NCI-H2171 (cell line): Measurements from ENCODE around the gene SRSF12.
"Not testable (repeated sequence)": the region's sequence is repeated elsewhere in the genome, so short reads cannot be mapped to it uniquely, and the experiment has no call there.

Experiments
- DNase-seq: peaks from one replicate; lab custom pipeline; 2025; lab: John Stamatoyannopoulos, UW

Gene SRSF12

DNA sequence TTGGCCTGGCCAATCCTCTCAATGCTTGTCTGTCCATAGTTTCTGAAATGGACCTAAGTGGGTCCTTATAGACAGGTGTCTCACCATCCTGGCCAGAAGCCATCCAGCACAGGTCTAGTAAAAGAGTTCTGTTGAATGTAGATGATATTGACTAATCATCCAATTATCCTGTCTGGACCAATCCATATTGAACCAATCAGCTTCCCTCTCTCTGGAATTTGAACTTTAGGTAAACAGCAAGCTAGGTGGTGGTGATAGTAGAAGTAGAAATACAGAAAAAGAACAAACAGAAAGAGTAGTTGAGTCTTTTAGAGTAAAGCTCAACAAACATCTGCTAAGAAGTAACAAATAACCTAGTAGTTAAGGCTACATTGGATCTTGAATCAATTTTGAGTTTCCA, 46.8 kb downstream of the SRSF12 start:
- DNase-seq: no peak

DNA sequence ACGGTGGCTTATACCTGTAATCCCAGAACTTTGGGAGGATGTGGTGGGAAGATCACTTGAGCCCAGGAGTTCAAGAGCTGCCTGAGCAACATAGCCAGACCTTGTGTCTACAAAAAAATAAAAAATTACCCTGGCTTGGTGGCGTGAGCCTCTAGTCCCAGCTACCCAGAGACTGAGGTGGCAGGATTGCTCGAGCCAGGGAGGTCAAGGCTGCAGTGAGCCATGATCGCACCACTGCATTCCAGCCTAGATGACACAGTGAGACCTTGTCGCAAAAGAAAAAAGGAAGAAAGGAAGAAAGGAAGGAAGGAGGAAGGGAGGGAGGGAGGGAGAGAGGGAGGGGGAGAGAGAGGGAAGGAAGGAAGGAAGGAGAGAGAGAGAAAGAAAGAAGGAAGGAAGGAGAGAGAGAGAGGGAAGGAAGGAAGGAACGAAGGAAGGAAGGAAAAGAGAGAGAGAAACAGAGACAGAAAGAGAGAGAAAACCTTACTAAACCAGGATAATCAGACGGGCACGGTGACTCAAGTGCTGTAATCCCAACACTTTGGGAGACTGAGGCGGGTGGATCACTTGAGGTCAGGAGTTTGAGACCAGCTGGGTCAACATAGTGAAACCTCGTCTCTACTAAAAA, 48.2 kb downstream of the SRSF12 start:
- DNase-seq: no peak

DNA sequence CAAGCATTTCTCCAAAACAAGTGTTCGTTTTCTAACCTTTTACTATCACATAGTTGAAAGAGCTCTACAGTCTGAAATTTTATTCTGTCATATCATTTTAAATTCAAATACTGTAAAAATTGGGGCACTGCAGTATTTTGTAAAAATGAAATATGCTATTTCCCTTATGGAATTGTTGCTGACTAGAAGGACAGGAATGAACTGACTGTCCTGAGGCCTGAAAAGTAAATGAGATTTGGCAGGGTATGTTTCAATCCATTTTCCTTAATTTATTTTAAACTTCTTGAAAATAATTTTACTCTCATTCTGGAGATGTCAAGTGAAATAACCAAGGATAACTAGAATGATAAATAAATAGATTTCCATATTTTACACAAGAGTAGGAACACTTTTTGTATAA, 49.2 kb downstream of the SRSF12 start:
- no peak for DNase-seq

GRCh38 chr6:89067796-89068195, 50.1 kb downstream of the SRSF12 start:
- no peak for DNase-seq

DNA sequence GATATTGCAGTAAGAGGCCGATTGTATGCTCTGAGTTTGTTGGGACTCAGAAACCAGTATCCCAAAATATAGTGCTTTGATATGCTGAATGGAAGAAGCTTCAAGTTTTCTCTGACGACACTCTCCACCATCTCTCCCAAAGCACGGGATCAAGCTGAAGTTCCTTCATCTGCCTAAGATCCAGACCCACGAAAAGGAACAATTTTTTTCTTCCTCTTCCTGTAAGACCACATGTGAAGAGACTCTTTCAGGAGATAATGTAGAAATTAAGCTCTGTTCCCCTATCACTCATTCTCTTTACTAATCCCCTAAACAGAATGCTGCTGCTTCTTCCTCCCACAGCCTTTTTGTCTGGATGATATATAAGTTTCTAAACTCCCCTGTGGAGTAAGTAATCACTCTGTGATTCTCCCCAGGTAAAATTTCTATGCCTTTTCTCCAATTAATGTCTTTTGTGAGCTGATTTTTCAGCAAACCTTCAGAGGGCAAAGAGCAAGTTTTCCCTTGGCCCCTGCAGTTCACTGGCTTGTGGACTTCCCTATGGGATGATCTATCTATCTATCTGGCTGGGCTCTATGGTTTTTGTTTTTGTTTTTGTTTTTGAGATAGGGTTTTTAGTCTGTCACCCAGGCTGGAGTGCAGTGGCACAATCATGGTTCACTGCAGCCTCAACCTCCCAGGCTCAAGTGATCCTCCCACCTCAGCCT, 50.8 kb downstream of the SRSF12 start:
- DNase-seq: no peak

GRCh38 chr6:89066121-89066520, 51.8 kb downstream of the SRSF12 start:
- not testable (repeated sequence) for DNase-seq

GRCh38 chr6:89064931-89065330, 52.9 kb downstream of the SRSF12 start:
- not testable (repeated sequence) for DNase-seq

DNA sequence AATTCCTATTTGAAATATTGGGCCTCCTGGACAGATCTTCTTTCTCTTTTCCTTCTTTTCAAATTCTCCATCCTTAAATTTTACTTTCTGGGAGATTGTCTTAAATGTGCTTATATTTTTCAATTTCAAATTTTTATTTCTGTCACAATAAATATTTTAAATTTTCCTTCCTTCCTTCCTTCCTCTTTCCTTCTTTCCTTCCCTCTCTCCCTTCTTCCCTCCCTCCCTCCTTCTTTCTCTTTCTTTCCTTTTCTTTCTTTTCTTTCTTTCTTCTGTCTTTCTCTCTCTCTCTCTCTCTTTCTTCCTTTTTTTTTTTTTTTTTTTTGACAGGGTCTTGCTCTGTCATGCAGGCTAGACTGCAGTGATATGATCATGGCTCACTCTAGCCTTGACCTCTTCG, 54.0 kb downstream of the SRSF12 start:
- DNase-seq: no peak

GRCh38 chr6:89059227-89059626, 58.6 kb downstream of the SRSF12 start:
- DNase-seq: no peak

GRCh38 chr6:89058627-89059026, 59.2 kb downstream of the SRSF12 start:
- no peak for DNase-seq

DNA sequence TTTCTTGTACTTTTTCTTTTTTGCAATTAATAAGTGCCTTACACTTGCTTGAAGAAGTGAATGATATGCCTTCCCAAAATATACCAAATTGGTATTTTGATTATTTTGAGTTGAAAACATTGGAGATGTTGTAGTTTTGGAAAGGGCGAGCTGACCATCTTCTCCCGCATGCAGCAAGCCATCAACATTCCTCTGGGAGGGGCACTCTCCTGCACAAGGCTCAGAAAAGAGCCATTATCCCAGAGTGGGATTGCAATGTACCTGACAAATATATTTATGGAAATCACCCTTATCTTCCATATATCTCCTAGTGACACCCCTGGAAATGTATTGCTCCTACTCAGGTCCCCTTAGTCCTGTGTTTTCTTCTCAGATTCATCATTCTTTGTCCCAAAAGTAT, 60.1 kb downstream of the SRSF12 start:
- DNase-seq: no peak

- no peak for DNase-seq
Measured at GRCh38 chr6:89054208-89054607, 63.7 kb downstream of the SRSF12 start.

- no peak for DNase-seq
Measured at GRCh38 chr6:89051676-89052075, 66.2 kb downstream of the SRSF12 start.

DNA sequence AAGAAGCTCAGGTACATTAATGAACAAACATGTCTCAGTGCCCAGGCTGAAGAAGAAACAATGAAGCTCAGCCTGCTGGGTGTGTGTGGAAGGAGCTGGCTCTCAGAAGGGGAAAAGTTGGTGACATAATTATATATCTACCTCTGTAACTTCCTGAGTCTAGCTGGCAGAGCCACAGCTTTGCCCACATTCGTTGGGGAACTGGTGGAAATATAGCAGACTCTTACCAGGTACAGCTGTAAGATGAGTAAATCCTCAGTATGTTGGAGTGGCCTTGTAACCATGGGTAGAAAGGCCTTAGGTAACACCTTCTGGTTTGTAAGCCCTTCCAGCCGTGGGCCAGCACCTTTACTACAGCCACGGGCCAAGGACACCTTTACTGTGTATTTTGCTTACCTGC, 67.2 kb downstream of the SRSF12 start:
- DNase-seq: no peak

- no peak for DNase-seq
Measured at GRCh38 chr6:89050155-89050554, 67.7 kb downstream of the SRSF12 start.

DNA sequence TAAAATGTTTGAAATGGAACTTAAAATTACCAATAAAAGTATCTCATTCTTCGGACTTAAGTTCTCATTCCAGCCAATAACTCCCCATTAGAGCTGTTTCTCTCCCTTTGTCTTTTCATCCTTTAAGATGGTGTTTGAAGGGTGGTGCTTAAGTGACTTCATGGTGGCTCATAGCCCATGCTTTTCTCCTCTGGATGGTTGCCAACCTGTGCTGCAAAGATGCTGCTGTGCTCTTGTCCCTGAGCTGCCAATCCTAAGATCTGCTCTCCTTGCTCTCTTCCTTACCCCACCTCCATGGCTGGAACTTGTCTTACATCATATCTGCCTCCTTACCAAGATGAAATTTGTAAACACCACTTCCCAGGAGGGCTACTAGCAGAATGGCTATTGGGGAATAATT, 68.9 kb downstream of the SRSF12 start:
- DNase-seq: no peak

GRCh38 chr6:89048288-89048923, 69.5 kb downstream of the SRSF12 start:
- DNase-seq: no peak

- DNase-seq: no peak
Measured at GRCh38 chr6:89047473-89047872, 70.4 kb downstream of the SRSF12 start.
